Measurements from ENCODE around the gene POLD3.

GRCh38 chr11:74646954-74647353 lies 54.6 kb downstream of the POLD3 start:
- TF ChIP-seq CTCF (IDR thresholded peaks at IDR 0.05 in 2 of 3, conservative IDR thresholded peaks at IDR 0.05 in 1 of 3; ENCODE audit: borderline replicate concordance in 1 of 3, insufficient read depth in 1 of 3, low read depth in 2 of 3, low read length in 2 of 3), result no peak
- TF ChIP-seq POLR2A (IDR thresholded peaks at IDR 0.05; ENCODE audit: borderline replicate concordance, extremely low read depth, insufficient read depth, insufficient read length), result no peak
- no peak for TF ChIP-seq RAD21 (IDR thresholded peaks at IDR 0.05; ENCODE audit: low read depth)
- no peak for TF ChIP-seq ZFX (IDR thresholded peaks at IDR 0.05)
- no peak for TF ChIP-seq JUND (IDR thresholded peaks at IDR 0.05)
- no peak for TF ChIP-seq POLR2AphosphoS5 (IDR thresholded peaks at IDR 0.05; ENCODE audit: low read depth, low read length)
- no peak for TF ChIP-seq CEBPB (IDR thresholded peaks at IDR 0.05; ENCODE audit: low read depth)
- no peak for TF ChIP-seq YY1 (IDR thresholded peaks at IDR 0.05; ENCODE audit: extremely low read depth, insufficient replicate concordance, low read depth, low read length)
- TF ChIP-seq MAX (IDR thresholded peaks at IDR 0.05), result no peak
- TF ChIP-seq ATF3 (IDR thresholded peaks at IDR 0.05), result no peak
- TF ChIP-seq REST (IDR thresholded peaks at IDR 0.05; ENCODE audit: low read depth), result no peak
- no peak for TF ChIP-seq EZH2 (IDR thresholded peaks at IDR 0.05)
